NCI-H2227 (cell line): ENCODE results near the gene SGSM2.
A peak's percentile ranks its signal among the peaks of the same experiment; 100 is the strongest.

Experiments used
- DNase-seq: peaks from one replicate; lab custom pipeline; 2025; ENCODE audit not compliant: unreplicated experiment; lab: John Stamatoyannopoulos, UW

Gene SGSM2

GRCh38 chr17:2398655-2399571 is 61.6 kb downstream of the SGSM2 start:
- DNase-seq = peak; percentile 81

- peak; percentile 94 for DNase-seq
These were observed 62.5 kb downstream of the SGSM2 start for GRCh38 chr17:2399572-2400473.

- peak; percentile 55 for DNase-seq
These were observed 63.2 kb downstream of the SGSM2 start for GRCh38 chr17:2400474-2400866.

- DNase-seq = peak; percentile 93
These were observed 63.6 kb downstream of the SGSM2 start, which contains the start of gene MNT for GRCh38 chr17:2400877-2401425. Gene MNT (minus strand): TSS chr17:2401060. CDS start chr17:2400712, 348 bp downstream.

GRCh38 chr17:2401426-2402221 is 64.3 kb downstream of the SGSM2 start:
- DNase-seq = peak; percentile 97

- no peak for DNase-seq
These were observed 65.2 kb downstream of the SGSM2 start for GRCh38 chr17:2402544-2402943.

GRCh38 chr17:2403044-2403443 is 65.7 kb downstream of the SGSM2 start:
- DNase-seq = no peak

- no peak for DNase-seq
These were observed 68.1 kb downstream of the SGSM2 start for GRCh38 chr17:2405247-2405926.

GRCh38 chr17:2406271-2406902 is 69.1 kb downstream of the SGSM2 start:
- DNase-seq = no peak

- DNase-seq = peak; percentile 45
These were observed 69.8 kb downstream of the SGSM2 start for GRCh38 chr17:2406903-2407790.

GRCh38 chr17:2410951-2411350 is 73.7 kb downstream of the SGSM2 start:
- DNase-seq = no peak

- no peak for DNase-seq
These were observed 75.3 kb downstream of the SGSM2 start for GRCh38 chr17:2412561-2413021.

GRCh38 chr17:2414446-2415064 is 77.3 kb downstream of the SGSM2 start:
- DNase-seq = no peak

GRCh38 chr17:2415081-2415480 is 77.8 kb downstream of the SGSM2 start:
- DNase-seq = no peak

- DNase-seq = peak; percentile 86
These were observed 78.9 kb downstream of the SGSM2 start for GRCh38 chr17:2416010-2416734.

GRCh38 chr17:2418572-2418971 is 81.3 kb downstream of the SGSM2 start:
- no peak for DNase-seq

- no peak for DNase-seq
These were observed 82.2 kb downstream of the SGSM2 start for GRCh38 chr17:2419486-2419885.
